ENCODE data around the gene POR. TPM values are rescaled to one million over a fixed set of nuclear protein-coding genes. Genes with fewer than 3 reads are reported as not detected.

Gene POR
- total and polyA plus RNA-seq, 2 of the 13 experiments (the other 11 are each of a cell fraction or from before 2014, with no cell fraction given) = 145 to 266 TPM

GRCh38 chr7:75915416-75916156 is 631 bp downstream of the POR start (continued):
- TF ChIP-seq CTCF (CRISPR knock-in tag; IDR thresholded peaks at IDR 0.05) = 0 out of 2 replicates have a peak, but pooled peaks have one; percentile 4
- no peak for TF ChIP-seq NR2C2 (CRISPR knock-in tag; IDR thresholded peaks at IDR 0.05; ENCODE audit: borderline replicate concordance)
- TF ChIP-seq ELF4 (CRISPR knock-in tag; IDR thresholded peaks at IDR 0.05; ENCODE audit: borderline replicate concordance) = peak; percentile 12; the same call in 1 of the 2 replicates
- TF ChIP-seq RFX5 (IDR thresholded peaks at IDR 0.05; ENCODE audit: low read depth, low read length) = no peak
- TF ChIP-seq ZKSCAN8 (CRISPR knock-in tag; IDR thresholded peaks at IDR 0.05; ENCODE audit: borderline replicate concordance) = 0 out of 2 replicates have a peak, but pooled peaks have one; percentile 37
- TF ChIP-seq ATF4 (CRISPR knock-in tag; IDR thresholded peaks at IDR 0.05) = peak in 1 of 2 experiments; percentile 3; a peak in 2 of 4 replicates
- TF ChIP-seq ZNF589 (CRISPR knock-in tag; conservative IDR thresholded peaks at IDR 0.05) = 0 out of 2 replicates have a peak, but pooled peaks have one; percentile 9
- TF ChIP-seq FOXP4 (CRISPR knock-in tag; IDR thresholded peaks at IDR 0.05) = peak; percentile 47; the same call in 1 of the 2 replicates
- TF ChIP-seq ZNF672 (CRISPR knock-in tag; IDR thresholded peaks at IDR 0.05) = no peak
- TF ChIP-seq SAFB2 (CRISPR knock-in tag; IDR thresholded peaks at IDR 0.05; ENCODE audit: borderline replicate concordance, low read depth) = no peak
- TF ChIP-seq ZSCAN22 (CRISPR knock-in tag; IDR thresholded peaks at IDR 0.05) = no peak
- peak; percentile 38; the same call in 1 of the 2 replicates for TF ChIP-seq HNF4G (IDR thresholded peaks at IDR 0.05; ENCODE audit: borderline replicate concordance, low read depth, low read length)
- no peak for TF ChIP-seq HNF4G (CRISPR knock-in tag; IDR thresholded peaks at IDR 0.05; ENCODE audit: borderline replicate concordance, low read depth)
- no peak for TF ChIP-seq FLYWCH1 (CRISPR knock-in tag; IDR thresholded peaks at IDR 0.05)
- no peak for TF ChIP-seq E2F1 (CRISPR knock-in tag; IDR thresholded peaks at IDR 0.05)
- no peak for TF ChIP-seq HIVEP1 (CRISPR knock-in tag; IDR thresholded peaks at IDR 0.05)
- no peak for TF ChIP-seq ELK4 (CRISPR knock-in tag; IDR thresholded peaks at IDR 0.05; ENCODE audit: borderline replicate concordance)
- 0 out of 2 replicates have a peak, but pooled peaks have one; percentile 14 for TF ChIP-seq FOXA3 (CRISPR knock-in tag; IDR thresholded peaks at IDR 0.05)
- TF ChIP-seq TCF7 (IDR thresholded peaks at IDR 0.05; ENCODE audit: low read depth) = 0 out of 2 replicates have a peak, but pooled peaks have one; percentile 15
- TF ChIP-seq POLR2AphosphoS5 (IDR thresholded peaks at IDR 0.05; ENCODE audit: low read depth, low read length) = no peak
